GM12874 (cell line): ENCODE results near the gene ZWILCH.

Experiments used
- CTCF ChIP-seq: IDR thresholded peaks from 2 replicates; pipeline ENCODE4 v1.5.1; 2011; ENCODE audit warnings: low read depth, mild to moderate bottlenecking, control low read depth, low read length, moderate library complexity; ENCODE audit not compliant: insufficient read depth

ZWILCH gene

GRCh38 chr15:66542896-66543295 is 37.8 kb downstream of the ZWILCH start:
- no peak for TF ChIP-seq CTCF

- no peak for TF ChIP-seq CTCF
Observed at GRCh38 chr15:66545255-66545654, 40.1 kb downstream of the ZWILCH start.

GRCh38 chr15:66555685-66556084 is 50.6 kb downstream of the ZWILCH start:
- TF ChIP-seq CTCF, result no peak

- TF ChIP-seq CTCF, result no peak
Observed at GRCh38 chr15:66558271-66558670, 53.1 kb downstream of the ZWILCH start.

- no peak for TF ChIP-seq CTCF
Observed at GRCh38 chr15:66560856-66561525, 55.9 kb downstream of the ZWILCH start.

GRCh38 chr15:66563126-66563525 is 58.0 kb downstream of the ZWILCH start:
- no peak for TF ChIP-seq CTCF

GRCh38 chr15:66563566-66564110 is 58.5 kb downstream of the ZWILCH start:
- no peak for TF ChIP-seq CTCF
